AG04449 (cell line): Measurements from ENCODE around the gene GASK1B.

Experiments
- CTCF ChIA-PET: fragments of 350-600 bp; formaldehyde crosslinking; extraction: SDS; loops from one replicate; lab custom pipeline; 2021; ENCODE audit warnings: antibody characterized with exemption; lab: Yijun Ruan, JAX
- POLR2A ChIA-PET: fragments of 400-600, 350-600 bp; formaldehyde crosslinking; extraction: SDS; loops from one replicate; lab custom pipeline; 2020; ENCODE audit warnings: antibody characterized with exemption, inconsistent platforms; lab: Yijun Ruan, JAX
- DNase-seq: peaks from one replicate; pipeline ENCODE4 v3.0.0-alpha.2; 2010; ENCODE audit warnings: low read depth, low spot score
- H3K4me3 ChIP-seq: 2 replicates; pipeline ENCODE4 v1.5.1; 2011; ENCODE audit warnings: low read depth, mild to moderate bottlenecking, control low read depth, low read length
- CTCF ChIP-seq: IDR thresholded peaks from one replicate; pipeline ENCODE4 v1.5.1; 2011; ENCODE audit warnings: mild to moderate bottlenecking, moderate library complexity, low read length, control low read depth, inconsistent platforms; ENCODE audit not compliant: insufficient read depth; ENCODE audit errors: missing control alignments

GASK1B gene

GRCh38 chr4:158130204-158130603, 42.6 kb downstream of the GASK1B start:
- TF ChIP-seq CTCF: no peak
- ChIA-PET CTCF (no interaction called here), POLR2A (no interaction called here)
- DNase-seq: no peak
- H3K4me3 ChIP-seq: no peak overlapping the region

- no peak overlapping the region for H3K4me3 ChIP-seq
- TF ChIP-seq CTCF: no peak
- ChIA-PET CTCF (no interaction called here), POLR2A (no interaction called here)
- DNase-seq: no peak
Measured at GRCh38 chr4:158129694-158130093, 43.1 kb downstream of the GASK1B start.

- POLR2A ChIA-PET: no interaction called here
- CTCF ChIA-PET: no interaction called here
- no peak overlapping the region for H3K4me3 ChIP-seq
- no peak for DNase-seq
- TF ChIP-seq CTCF: no peak
Measured at GRCh38 chr4:158128540-158128939, 44.3 kb downstream of the GASK1B start.

GRCh38 chr4:158125310-158125709, 47.5 kb downstream of the GASK1B start:
- no peak for TF ChIP-seq CTCF
- ChIA-PET POLR2A (no interaction called here), CTCF (no interaction called here)
- DNase-seq: no peak
- H3K4me3 ChIP-seq: no peak overlapping the region
